Measurements from ENCODE around the gene KTN1.

Gene KTN1

DNA sequence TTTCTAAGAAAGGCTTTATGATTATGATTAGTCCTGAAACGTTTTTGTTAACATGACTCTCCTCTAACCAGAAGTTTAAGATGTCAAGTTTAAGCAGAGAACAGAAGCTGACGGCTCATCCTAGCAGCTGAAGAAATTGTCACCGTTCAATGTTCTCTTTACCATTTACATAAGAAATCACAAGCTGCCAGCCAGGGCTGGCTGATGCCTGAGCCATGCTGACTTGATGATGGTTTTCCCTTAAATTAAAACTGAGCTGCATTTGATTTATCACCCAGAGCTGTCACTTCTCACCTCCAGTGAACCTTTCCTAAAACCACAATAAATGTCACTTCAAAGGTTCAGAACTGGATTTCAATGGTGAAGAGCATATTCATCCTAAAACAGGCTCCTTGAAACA lies 153.6 kb downstream of the KTN1 start:
- no peak for TF ChIP-seq EZH2phosphoT487 (IDR thresholded peaks at IDR 0.05; ENCODE audit: borderline replicate concordance, low read length)
- TF ChIP-seq, protein P1, sequence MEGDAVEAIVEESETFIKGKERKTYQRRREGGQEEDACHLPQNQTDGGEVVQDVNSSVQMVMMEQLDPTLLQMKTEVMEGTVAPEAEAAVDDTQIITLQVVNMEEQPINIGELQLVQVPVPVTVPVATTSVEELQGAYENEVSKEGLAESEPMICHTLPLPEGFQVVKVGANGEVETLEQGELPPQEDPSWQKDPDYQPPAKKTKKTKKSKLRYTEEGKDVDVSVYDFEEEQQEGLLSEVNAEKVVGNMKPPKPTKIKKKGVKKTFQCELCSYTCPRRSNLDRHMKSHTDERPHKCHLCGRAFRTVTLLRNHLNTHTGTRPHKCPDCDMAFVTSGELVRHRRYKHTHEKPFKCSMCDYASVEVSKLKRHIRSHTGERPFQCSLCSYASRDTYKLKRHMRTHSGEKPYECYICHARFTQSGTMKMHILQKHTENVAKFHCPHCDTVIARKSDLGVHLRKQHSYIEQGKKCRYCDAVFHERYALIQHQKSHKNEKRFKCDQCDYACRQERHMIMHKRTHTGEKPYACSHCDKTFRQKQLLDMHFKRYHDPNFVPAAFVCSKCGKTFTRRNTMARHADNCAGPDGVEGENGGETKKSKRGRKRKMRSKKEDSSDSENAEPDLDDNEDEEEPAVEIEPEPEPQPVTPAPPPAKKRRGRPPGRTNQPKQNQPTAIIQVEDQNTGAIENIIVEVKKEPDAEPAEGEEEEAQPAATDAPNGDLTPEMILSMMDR (IDR thresholded peaks at IDR 0.05; ENCODE audit: low read depth, low read length, poor library complexity, severe bottlenecking) = no peak
- Histone ChIP-seq H3K9me2 (replicated peaks; ENCODE audit: control insufficient read depth, low read length) (no peaks in the 10 kb centered on the region), H3K27me3 (ENCODE audit: control insufficient read depth, low read length) (no peaks in the 10 kb centered on the region), H3K79me2 (ENCODE audit: control insufficient read depth, low read length) (no peaks in the 10 kb centered on the region), H3K36me3 (ENCODE audit: control insufficient read depth, low read length) (no peaks in the 10 kb centered on the region), H3K4me1 (ENCODE audit: control insufficient read depth, low read length) (no peaks in the 10 kb centered on the region), H4K20me1 (ENCODE audit: control insufficient read depth, insufficient read depth, low read depth, low read length) (no peaks in the 10 kb centered on the region), H3K4me3 (ENCODE audit: low read length) (no peak overlapping the region), H3F3A (ENCODE audit: control insufficient read depth, insufficient read depth) (no peaks in the 10 kb centered on the region), H3K4me2 (ENCODE audit: low read length) (no peak overlapping the region), H3K27ac (ENCODE audit: low read depth, low read length) (no peak overlapping the region), H3K9me3 (ENCODE audit: control insufficient read depth, insufficient read depth, low read length) (no peaks in the 10 kb centered on the region)

Data from DOHH2 (cell line).